ENCODE data around the gene AKT1.

DNA sequence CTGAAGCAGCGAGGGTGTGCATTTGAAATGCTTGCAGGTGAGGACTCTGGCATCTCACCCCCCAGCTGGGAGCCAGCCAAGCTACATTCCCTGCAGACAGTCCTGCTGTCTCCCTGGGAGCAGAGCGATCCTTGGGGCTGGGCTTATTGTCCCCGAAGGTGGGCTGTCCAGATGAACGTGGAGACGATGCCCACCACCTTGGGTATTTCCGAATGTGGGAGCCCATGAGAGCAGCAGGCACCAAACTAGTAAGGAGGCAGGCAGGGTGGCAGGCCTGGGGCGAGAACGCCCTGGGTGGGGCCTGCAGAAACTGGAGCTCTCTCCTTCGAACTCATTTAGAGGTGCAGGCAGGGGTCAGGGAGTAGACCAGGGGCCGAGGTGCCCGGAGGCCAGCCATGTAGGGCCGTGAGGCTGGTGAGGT lies 23.8 kb upstream of the AKT1 start:
- TF ChIP-seq, protein P1, sequence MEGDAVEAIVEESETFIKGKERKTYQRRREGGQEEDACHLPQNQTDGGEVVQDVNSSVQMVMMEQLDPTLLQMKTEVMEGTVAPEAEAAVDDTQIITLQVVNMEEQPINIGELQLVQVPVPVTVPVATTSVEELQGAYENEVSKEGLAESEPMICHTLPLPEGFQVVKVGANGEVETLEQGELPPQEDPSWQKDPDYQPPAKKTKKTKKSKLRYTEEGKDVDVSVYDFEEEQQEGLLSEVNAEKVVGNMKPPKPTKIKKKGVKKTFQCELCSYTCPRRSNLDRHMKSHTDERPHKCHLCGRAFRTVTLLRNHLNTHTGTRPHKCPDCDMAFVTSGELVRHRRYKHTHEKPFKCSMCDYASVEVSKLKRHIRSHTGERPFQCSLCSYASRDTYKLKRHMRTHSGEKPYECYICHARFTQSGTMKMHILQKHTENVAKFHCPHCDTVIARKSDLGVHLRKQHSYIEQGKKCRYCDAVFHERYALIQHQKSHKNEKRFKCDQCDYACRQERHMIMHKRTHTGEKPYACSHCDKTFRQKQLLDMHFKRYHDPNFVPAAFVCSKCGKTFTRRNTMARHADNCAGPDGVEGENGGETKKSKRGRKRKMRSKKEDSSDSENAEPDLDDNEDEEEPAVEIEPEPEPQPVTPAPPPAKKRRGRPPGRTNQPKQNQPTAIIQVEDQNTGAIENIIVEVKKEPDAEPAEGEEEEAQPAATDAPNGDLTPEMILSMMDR (IDR thresholded peaks at IDR 0.05): no peak
- no peak for TF ChIP-seq ZFX (IDR thresholded peaks at IDR 0.05; ENCODE audit: borderline replicate concordance)
